Mesothelial cell of epicardium (in vitro differentiated cells): ENCODE data around the gene LOXHD1. TPM values are rescaled to one million over a fixed set of nuclear protein-coding genes. Genes with fewer than 3 reads are reported as not detected.

Source experiments
- DNase-seq, 2 experiments: peaks; one replicate each; pipeline ENCODE4 v3.0.0; 2021; ENCODE audit warnings: low spot score in 2 of 2; ENCODE audit not compliant: unreplicated experiment in 2 of 2
- H3K27ac Mint-ChIP-seq: 2 replicates; pipeline ENCODE4 v1.8.0; 2021; ENCODE audit warnings: mixed read lengths
- H3K27me3 Mint-ChIP-seq: 2 replicates; pipeline ENCODE4 v1.8.0; 2021; ENCODE audit warnings: low read depth, mixed read lengths
- H3K36me3 Mint-ChIP-seq: 2 replicates; pipeline ENCODE4 v1.8.0; 2021; ENCODE audit warnings: mixed read lengths
- H3K4me1 Mint-ChIP-seq: 2 replicates; pipeline ENCODE4 v1.8.0; 2021; ENCODE audit warnings: mixed read lengths
- H3K4me3 Mint-ChIP-seq: 2 replicates; pipeline ENCODE4 v1.8.0; 2021; ENCODE audit warnings: mild to moderate bottlenecking, moderate library complexity, mixed read lengths
- H3K9me3 Mint-ChIP-seq: 2 replicates; pipeline ENCODE4 v1.8.0; 2021; ENCODE audit warnings: mixed read lengths
- total RNA-seq: library from RNA; stranded (reverse); gene quantifications from 3 replicates; pipeline ENCODE4 v1.2.1, GENCODE V29; 2021
- TF ChIP-seq, protein P1 (sequence below): fragments of 200-600 bp; sonication (generic); IDR thresholded peaks from one replicate; pipeline ENCODE4 v1.5.0; 2021; ENCODE audit warnings: antibody characterized with exemption; ENCODE audit not compliant: unreplicated experiment

Gene LOXHD1
- total RNA-seq, 1 donor from 2014 or later: 0.07 TPM

DNA sequence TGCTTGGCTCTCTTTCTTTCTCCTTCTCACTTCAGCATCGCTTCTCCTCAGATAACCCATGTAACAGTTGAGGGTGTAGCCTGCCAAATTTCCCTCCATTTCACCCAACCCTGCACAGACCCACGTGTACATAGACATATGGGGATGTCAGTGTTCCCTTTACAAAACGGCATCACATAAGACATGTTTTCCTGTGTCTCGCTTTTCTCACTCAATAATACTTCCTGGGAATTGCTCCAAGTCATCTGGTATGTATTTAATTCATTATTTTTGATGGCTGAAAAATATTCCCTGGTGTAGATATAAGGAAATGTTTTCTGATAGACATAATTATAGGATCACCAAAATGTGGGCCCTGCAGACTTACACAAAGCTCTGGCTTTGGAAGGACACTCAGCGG is 176.8 kb downstream of the LOXHD1 start:
- DNase-seq: no peak
- Mint-ChIP-seq H3K9me3 (no peaks in the 10 kb centered on the region), H3K4me1 (peaks cover 8% of the 10 kb centered on the region), H3K27ac (no peak overlapping the region), H3K4me3 (no peak overlapping the region), H3K27me3 (peaks cover 42% of the 10 kb centered on the region), H3K36me3 (no peaks in the 10 kb centered on the region)
- TF ChIP-seq, protein P1, sequence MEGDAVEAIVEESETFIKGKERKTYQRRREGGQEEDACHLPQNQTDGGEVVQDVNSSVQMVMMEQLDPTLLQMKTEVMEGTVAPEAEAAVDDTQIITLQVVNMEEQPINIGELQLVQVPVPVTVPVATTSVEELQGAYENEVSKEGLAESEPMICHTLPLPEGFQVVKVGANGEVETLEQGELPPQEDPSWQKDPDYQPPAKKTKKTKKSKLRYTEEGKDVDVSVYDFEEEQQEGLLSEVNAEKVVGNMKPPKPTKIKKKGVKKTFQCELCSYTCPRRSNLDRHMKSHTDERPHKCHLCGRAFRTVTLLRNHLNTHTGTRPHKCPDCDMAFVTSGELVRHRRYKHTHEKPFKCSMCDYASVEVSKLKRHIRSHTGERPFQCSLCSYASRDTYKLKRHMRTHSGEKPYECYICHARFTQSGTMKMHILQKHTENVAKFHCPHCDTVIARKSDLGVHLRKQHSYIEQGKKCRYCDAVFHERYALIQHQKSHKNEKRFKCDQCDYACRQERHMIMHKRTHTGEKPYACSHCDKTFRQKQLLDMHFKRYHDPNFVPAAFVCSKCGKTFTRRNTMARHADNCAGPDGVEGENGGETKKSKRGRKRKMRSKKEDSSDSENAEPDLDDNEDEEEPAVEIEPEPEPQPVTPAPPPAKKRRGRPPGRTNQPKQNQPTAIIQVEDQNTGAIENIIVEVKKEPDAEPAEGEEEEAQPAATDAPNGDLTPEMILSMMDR: no peak

DNA sequence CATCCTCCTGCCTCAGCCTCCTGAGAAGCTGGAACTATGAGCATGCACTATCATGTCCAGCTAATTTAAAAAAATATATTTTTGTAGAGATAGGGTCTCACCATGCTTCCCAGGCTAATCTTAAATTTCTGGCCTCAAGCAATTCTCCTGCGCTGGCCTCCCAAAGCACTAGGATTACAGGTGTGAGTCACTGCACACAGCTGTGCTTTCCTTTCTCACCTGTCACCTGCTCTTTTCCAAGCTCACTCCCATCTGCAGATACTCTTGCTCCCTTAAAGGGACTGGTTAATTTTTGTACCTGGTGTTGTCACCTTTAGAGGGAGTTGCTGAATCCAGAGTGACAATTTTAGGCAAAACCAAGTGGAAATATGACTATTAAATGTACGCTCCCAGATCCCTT is 178.2 kb downstream of the LOXHD1 start:
- H3K36me3 Mint-ChIP-seq: no peaks in the 10 kb centered on the region
- no peak overlapping the region for H3K27ac Mint-ChIP-seq
- DNase-seq: no peak
- no peak overlapping the region for H3K4me3 Mint-ChIP-seq
- H3K9me3 Mint-ChIP-seq: no peaks in the 10 kb centered on the region
- peaks cover 8% of the 10 kb centered on the region for H3K4me1 Mint-ChIP-seq
- peaks cover 37% of the 10 kb centered on the region for H3K27me3 Mint-ChIP-seq
- TF ChIP-seq, protein P1: no peak

DNA sequence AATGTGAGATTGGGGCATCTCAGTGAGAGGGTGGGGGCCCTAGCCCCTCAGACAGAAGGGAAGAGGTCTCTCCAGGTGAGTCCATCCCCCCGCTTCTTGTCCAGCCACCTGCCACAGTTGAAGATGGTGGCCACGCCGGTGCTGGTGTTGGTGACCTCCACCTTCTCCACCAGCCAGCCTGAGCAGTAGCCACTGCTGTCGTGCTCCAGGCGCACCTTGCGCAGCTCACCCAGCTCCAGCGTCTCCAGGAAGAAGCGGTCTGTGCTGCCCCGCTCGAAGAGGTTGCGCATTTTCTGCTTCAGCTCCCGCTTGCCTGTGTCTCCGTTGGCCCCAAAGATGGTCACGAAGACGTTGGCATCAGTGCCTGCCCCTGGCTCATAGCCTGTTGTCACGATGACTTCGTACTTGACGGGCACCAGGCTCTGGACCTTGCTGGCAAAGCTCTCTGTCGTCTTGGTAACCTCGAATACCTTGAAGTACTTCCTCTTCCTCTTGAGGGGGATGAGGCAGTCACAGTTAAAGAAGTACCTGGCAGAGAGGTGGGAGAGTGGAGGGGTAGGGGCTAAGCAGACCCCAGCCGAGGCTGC is 179.5 kb downstream of the LOXHD1 start:
- no peaks in the 10 kb centered on the region for H3K36me3 Mint-ChIP-seq
- H3K9me3 Mint-ChIP-seq: no peaks in the 10 kb centered on the region
- no peak overlapping the region for H3K4me3 Mint-ChIP-seq
- TF ChIP-seq, protein P1: no peak
- H3K27ac Mint-ChIP-seq: no peak overlapping the region
- H3K27me3 Mint-ChIP-seq: peaks cover 33% of the 10 kb centered on the region
- H3K4me1 Mint-ChIP-seq: peaks cover 8% of the 10 kb centered on the region
- no peak for DNase-seq

DNA sequence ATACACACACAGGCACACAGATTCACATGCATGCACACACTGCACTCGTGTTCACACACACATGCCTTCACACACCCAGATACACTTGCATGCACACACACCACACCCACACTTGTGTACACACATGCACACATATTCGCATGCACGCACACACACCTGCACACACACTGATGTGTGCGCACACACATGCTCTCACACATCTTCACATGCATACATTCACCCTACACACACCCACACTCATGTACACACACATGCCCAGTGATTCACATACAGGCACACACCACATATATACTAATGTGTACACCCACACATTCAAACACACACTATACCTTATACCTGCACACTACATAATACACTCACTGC is 181.6 kb downstream of the LOXHD1 start:
- DNase-seq: no peak
- peaks cover 47% of the 10 kb centered on the region for H3K27me3 Mint-ChIP-seq

DNA sequence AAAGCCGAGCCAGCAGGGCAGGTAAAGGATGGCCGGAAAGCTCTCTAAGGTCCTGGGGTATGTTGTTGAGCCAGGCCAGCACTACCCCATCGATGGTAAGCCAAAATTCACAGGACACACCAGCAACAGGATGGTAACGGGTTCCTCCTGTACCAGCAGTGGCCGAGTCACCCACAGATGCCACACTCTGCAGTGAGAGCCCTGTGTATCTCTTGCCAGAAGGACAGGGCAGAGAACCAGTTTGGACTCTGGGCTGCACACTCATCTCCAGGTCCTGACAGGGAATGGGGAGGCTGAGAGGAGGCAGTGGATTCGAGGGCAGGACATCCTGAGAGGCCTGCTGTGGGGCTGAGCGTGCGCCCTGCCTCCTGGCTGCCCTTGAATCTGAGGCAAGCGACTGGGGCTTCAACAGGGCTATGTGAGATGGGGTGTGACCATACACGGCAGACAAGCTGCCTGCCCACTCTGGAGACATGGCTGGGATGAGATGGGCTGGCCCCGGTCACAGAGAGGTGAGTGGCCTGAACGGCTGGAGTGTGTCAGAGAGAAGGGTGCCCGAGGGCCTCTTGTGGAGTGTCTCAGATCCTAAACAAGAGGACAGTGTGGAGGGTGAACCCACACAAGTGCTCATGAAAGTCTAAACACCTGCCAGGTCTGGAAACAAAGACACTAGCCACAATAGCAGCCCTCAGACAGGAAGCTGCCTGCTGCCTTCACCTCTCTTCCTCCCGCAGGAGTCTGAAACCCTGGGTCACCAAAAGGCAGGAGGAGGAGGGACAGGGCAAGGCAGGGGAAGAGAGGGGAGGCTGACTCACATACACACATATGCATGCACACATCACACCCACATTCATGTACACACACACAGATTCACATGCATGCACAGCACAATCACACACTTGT is 182.3 kb downstream of the LOXHD1 start:
- H3K4me1 Mint-ChIP-seq: no peaks in the 10 kb centered on the region
- no peak for DNase-seq
- TF ChIP-seq, protein P1: no peak
- no peak overlapping the region for H3K4me3 Mint-ChIP-seq
- no peak overlapping the region for H3K27ac Mint-ChIP-seq
- H3K9me3 Mint-ChIP-seq: no peaks in the 10 kb centered on the region
- H3K36me3 Mint-ChIP-seq: no peaks in the 10 kb centered on the region
- peaks cover 49% of the 10 kb centered on the region for H3K27me3 Mint-ChIP-seq

More for the DNA sequence above, 181.6 kb downstream of the LOXHD1 start:
- H3K27ac Mint-ChIP-seq: no peak overlapping the region
- no peaks in the 10 kb centered on the region for H3K36me3 Mint-ChIP-seq
- peaks cover 3% of the 10 kb centered on the region for H3K4me1 Mint-ChIP-seq
- no peak overlapping the region for H3K4me3 Mint-ChIP-seq
- H3K9me3 Mint-ChIP-seq: no peaks in the 10 kb centered on the region
- TF ChIP-seq, protein P1: no peak
